ENCODE data around the gene FOXM1.
A peak's percentile ranks its signal among the peaks of the same experiment; 100 is the strongest.

The FOXM1 gene, protein sequence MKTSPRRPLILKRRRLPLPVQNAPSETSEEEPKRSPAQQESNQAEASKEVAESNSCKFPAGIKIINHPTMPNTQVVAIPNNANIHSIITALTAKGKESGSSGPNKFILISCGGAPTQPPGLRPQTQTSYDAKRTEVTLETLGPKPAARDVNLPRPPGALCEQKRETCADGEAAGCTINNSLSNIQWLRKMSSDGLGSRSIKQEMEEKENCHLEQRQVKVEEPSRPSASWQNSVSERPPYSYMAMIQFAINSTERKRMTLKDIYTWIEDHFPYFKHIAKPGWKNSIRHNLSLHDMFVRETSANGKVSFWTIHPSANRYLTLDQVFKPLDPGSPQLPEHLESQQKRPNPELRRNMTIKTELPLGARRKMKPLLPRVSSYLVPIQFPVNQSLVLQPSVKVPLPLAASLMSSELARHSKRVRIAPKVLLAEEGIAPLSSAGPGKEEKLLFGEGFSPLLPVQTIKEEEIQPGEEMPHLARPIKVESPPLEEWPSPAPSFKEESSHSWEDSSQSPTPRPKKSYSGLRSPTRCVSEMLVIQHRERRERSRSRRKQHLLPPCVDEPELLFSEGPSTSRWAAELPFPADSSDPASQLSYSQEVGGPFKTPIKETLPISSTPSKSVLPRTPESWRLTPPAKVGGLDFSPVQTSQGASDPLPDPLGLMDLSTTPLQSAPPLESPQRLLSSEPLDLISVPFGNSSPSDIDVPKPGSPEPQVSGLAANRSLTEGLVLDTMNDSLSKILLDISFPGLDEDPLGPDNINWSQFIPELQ
- 1.1 to 2.1 (median 1.6) reads per million in 4 donors for total RNA-seq

DNA sequence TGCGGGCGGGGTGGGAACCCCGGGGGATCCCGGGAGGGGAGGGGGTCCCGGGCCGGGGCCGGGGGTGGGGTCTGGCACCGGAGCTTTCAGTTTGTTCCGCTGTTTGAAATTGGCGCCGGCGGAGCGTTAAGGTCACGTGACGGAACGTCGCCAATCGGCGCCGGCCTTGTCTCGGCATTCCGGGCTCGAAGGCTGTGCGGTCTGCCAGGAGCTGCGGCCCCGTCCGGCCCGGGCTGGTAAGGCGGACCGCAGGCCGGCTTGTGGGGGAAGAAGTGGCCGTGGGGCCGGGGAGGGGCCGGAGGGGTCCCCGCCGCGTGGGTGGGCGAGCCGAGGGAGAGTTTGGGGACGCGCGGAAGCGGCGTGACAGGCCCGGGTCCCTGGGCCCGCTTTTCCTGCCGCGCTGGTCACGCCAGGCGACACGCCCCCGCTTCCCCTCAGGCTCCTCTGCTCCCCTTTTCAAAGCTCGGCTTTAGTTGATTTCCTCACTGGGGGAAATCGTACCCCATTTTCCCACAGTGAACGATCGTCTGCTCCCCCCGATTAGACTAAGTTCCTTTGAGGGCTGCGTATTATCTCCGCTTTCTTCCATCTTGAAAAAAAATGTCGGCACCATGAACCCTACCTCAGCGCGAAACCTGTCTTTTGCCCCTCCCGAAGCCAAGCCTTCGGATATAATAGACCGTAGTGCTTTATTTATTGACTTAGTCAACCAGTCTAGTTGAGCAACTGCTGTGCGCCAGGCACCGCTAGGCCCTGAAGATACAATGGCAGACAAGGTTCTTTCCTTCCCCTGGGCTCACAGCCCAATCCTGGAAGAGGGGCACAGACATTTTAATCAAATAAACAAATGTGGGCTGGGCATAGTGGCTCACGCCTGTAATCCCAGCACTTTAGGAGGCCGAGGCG lies at the start of gene FOXM1, which contains the start of gene RHNO1:
FOXM1 (minus strand) TSS at position 128 of the 906 bp plus-strand sequence. CDS start 2,696 bp downstream, outside the sequence.
RHNO1 (plus strand) TSS at position 177 of the 906 bp plus-strand sequence. CDS start 8,144 bp downstream, outside the sequence.
- DNase-seq = peak; percentile 73 to 86 (median 81)

DNA sequence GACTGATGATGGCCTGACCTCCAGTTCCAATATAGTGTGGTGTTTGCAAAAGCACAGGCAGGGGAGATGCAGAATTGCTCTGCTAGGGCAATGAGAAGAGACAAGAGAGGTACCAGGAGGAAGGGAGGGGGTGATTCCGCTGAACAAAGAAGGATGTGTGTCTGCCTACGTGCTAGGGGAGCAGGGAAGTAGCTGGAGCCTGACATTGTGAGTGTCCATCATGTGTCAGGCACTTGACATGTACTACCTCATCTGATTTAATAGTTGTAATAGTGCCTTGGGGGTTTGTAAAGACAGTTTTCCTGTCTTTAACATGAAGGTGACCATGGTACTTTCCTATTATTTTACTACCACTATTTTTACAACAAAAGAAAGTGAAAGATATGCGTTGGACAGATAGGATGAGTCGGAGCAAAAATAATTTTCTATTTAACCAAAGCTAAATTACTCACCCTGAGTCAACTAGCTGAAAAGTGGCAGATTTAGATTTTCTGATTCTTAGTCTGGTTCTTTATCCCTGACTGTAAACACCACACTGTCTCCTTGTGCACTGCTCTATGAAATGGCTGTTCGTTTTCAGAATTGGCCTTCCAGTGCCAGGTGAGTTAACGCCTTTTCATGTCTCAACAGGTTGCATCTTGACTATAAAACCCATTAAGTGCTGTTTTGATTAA lies 48.5 kb upstream of the FOXM1 start:
- DNase-seq = no peak

DNA sequence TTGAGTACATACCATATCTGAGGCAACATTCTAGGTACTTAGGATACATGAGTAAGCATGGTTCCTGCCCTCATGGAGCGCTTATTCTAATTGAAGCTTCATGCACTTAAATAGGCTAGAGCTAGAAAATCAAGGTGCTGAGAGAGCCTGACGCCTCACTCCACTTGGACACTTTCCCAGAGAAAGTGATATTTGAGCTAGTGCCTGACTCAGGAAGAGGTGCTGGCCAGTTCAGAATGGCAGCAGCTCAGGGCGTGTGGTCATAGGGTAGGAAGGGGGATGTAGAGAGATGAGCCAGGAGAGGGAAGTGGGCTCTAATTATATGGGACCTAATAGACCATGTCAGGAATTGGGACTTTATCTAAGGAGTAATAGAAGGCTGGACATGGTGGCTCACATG lies 47.0 kb upstream of the FOXM1 start:
- no peak for DNase-seq

DNA sequence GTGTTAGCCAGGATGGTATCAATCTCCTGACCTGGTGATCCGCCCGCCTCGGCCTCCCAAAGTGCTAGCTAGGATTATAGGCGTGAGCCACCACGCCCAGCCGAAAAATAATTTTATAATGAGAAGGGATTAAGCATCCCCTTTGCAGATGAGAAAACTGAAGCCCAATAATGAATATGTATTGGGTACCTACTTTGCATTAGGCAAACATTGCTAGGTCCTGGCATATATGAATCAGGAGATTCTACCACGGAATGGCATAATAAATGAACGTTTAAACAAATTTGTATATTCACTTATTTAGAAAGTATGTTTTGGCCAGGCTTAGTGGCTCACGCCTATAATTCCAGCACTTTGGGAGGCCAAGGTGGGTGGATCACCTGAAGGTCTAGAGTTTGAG lies 46.1 kb upstream of the FOXM1 start:
- DNase-seq = no peak

DNA sequence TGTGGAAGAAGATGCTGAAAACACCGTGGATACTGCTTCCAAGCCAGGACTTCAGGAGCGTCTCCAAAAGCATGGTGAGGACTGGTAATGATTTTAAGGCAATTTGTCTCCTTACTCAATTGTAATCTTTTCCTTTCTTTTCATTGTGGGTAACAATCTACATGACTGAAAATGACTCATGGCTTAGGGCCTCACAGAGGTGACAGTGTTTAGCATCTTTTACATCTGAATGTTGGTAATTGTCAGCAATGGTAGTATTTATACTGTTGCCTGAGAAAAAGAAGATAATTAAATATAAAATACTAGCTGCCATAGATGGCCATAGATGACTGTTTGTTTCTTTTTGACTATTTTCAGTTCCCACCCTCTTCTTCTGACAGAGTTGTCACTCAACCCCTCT lies 45.4 kb upstream of the FOXM1 start:
- no peak for DNase-seq

DNA sequence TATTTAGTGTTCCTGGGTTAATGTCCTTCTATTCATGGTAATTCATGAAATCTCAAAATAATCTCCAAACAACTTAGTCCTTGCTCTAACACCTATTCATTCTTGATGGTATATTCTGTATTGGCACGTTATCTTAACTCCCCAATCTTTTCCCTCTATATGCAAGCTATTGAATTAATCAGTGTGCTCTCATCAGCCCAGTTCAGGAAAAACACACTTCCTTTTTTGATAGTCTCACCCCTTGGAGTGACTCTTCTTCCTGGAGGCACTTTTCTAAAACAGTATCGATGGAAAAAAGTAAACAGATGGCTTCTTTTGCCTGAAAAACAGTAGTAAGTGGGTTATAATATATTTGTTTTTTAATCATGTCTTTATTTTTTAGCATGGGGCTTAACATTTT lies 42.3 kb upstream of the FOXM1 start:
- DNase-seq = no peak

DNA sequence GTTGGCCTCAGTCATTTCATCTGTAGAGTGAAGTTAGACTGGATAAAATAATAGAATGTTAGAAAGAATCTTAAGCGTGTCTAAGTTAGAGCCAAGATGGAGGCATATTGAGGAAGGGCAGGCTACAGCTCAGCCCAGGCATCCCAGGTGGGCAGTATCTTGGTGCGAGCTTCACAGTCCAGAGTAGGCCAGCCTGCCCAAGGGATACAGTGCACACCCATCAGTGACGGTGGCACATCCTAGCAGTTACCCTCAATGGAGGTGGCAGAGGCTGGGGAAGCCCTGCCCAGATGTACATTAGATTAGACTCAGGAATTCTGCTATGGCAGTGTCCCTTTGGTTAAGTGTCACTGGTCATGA lies 35.2 kb upstream of the FOXM1 start:
- no peak for DNase-seq

DNA sequence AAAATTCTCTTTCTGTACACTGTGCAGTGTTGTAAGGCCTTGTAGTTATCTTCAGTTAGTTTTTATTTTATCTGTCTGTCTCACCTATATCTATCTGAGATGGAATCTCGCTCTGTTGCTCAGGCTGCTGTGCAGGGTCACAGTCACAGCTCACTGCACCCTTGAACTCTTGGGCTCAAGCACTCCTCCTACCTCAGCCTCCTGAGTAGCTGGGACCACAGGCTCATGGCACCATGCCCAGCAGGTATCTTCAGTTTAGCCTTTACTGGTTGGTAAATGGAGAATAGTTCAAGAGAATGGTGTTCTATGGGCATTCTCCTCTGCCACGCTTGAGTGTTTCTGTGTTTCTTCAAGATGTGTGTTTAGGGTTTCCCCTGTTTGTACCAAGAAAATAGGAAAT lies 27.3 kb upstream of the FOXM1 start:
- DNase-seq = no peak

DNA sequence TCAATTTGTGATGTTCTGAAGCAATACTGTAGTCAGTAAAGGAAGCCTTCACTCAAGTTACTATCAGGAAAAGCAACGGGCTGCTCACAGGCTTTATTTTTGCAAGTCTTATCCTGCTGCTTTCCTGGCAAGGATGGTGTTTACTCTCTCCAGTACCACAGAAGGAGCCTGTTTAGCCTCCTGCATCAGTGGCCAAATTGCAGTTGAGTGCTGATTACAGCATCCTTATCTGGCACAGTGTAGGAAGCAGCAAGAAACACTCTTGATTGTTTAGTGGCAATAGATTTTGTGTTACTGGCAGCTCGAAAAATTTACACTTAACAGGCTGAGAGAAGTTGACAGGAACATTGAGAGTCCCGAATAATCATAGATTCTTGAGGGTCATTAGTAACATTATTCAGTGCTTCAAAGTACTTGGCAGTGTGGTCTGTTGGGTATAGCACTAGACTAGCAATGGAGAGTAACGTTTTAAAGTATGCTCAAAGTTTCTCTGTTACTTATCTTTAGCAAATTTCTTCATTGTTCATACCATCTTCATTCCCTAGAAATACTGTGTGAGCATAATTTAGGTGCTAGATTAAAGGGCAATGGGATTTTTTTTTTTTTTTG lies 25.4 kb upstream of the FOXM1 start:
- DNase-seq = no peak

DNA sequence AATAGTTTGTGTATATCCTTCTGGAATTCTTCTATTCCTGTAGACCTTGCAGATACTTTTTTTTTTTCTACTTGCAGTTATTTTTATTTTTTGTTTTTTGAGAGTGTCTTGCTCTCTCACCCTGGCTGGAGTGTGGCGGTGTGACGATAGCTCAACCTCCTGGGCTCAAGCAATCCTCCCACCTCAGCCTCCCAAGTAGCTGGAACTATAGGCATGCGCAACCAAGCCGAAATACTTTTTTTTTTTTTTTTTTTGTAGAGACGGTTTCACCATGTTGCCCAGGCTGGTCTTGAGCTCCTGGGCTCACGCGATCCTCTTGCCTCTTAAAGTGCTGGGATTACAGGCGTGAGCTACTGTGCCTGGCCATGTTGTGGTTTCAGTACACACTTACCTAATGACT lies 23.7 kb upstream of the FOXM1 start:
- DNase-seq = no peak

DNA sequence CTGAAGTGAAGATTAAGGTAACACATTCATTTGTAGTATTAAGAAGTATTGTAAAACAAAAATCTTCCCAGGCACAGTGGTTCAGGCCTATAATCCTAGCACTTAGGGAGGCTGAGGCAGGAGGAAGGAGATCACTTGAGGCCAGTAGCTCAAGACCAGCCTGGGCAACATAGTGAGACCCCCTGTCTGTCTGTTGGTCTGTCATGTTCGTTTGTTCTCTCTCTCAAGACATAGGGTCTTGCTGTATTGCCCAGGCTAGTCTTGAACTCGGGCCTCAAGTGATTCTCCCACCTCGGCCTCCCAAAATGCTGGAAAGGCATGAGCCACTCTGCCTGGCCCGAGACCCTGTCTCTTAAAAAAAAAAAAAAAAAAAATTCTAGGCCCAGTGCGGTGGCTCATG lies 20.4 kb upstream of the FOXM1 start:
- no peak for DNase-seq

DNA sequence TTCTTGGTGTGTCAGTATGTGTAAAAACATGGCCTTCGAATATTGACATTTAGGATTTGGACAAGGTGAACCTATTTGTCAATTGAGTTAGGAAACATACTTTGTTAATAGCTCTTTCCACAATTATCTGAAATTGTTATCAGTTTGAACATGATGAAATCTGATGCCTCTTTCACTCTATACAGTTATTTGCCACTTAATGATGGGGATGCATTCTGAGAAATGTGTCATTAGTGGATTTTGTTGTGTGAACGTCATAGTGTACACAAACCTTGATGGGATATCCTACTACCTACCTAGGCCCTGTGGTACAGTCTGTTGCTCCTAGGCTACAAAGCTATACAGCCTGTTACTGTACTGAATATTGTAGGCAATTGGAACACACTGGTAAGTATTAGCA lies 18.5 kb upstream of the FOXM1 start:
- no peak for DNase-seq

DNA sequence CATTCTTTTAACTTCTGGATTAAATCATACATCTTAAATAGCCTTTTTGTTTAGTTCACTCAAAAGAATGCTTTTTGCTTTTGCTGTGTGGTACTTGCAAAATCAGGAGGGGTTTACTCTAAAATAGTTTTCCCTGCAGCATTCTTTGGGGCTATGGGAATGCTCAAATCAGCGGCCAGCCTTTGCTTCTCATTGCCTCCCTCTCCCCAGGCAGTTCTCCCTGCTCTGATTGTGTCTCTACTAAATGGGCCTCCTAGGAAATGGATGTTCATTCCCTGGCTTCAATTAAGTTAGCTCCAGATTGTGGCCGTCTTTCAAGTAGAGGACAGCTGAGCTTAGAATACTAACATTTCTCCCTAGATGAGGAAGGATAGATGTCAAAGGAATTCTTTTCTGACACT lies 18.1 kb upstream of the FOXM1 start:
- DNase-seq = no peak

DNA sequence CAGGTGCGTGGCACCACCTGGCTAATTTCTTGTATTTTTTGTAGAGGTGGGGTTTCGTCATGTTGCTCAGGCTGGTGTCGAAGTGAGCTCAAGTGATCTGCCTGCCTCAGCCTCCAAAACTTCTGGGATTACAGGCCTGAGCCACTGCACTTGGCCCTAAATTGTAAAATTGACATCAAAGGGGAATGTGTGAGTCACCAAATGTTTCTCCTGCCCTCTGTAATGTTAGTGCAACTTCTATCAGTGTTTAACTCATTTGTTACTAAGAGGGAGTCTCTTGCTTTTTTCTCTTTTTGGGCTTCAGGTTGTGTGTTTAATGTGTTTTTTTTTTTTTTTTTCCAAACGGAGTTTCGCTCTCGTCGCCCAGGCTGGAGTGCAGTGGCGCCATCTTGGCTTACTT lies 16.0 kb upstream of the FOXM1 start:
- no peak for DNase-seq

DNA sequence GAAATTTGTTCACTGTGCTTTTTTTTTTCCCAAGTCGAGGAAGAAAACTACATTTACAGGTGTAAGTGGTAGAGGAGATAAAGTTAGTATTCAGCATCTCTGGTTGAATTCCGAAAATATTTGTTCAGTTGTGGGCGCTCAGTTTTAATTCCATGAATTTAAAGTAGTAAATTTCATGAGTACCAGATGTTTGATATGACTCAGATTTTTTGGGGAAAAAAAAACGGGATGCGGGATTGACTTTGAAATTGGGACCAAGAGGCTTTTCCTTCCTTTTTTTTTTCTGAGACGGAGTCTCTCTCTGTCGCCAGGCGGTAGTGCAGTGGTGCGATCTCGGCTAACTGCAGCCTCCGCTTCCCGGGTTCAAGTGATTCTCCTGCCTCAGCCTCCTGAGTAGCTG lies 15.3 kb upstream of the FOXM1 start:
- no peak for DNase-seq

DNA sequence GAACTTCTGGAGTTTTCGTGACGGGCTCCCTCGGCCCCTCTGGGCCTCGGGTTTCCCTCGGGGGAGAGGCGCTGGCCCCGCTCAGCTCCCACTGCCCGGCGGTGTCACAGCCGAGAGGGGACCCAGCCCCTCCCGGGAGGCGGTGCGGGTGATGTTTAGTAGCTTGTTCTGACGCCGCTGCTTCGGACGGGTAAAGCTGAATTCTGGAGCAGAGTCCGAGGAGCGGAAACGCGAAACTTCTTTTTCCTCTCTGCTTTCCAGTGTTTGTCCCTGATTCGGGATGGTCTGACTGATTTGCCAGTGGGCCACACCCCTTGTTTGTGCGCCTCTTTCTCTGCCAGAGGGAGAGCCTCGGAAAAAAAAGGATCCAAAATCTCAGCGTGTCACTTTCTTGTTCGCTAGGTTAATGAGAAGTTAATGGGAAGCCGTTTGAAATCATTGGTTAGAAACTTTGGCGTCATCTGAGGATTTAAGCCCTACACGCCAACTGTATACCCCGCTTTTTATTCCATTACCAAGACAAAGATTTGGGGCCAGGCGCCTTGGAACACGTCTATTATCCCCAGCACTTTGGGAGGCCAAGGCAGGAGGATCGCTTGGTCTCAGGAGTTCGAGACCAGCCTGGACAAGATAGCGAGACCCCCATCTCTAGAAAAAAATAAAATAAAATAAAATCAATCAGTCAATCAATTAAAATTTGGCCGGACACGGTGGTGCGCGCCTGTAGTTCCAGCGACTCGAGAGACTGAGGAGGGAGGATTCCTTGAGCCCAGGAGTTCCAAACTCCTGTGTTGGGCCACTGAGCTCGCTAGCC lies 14.5 kb upstream of the FOXM1 start:
- DNase-seq = peak in 1 of 5 donors; percentile 16

DNA sequence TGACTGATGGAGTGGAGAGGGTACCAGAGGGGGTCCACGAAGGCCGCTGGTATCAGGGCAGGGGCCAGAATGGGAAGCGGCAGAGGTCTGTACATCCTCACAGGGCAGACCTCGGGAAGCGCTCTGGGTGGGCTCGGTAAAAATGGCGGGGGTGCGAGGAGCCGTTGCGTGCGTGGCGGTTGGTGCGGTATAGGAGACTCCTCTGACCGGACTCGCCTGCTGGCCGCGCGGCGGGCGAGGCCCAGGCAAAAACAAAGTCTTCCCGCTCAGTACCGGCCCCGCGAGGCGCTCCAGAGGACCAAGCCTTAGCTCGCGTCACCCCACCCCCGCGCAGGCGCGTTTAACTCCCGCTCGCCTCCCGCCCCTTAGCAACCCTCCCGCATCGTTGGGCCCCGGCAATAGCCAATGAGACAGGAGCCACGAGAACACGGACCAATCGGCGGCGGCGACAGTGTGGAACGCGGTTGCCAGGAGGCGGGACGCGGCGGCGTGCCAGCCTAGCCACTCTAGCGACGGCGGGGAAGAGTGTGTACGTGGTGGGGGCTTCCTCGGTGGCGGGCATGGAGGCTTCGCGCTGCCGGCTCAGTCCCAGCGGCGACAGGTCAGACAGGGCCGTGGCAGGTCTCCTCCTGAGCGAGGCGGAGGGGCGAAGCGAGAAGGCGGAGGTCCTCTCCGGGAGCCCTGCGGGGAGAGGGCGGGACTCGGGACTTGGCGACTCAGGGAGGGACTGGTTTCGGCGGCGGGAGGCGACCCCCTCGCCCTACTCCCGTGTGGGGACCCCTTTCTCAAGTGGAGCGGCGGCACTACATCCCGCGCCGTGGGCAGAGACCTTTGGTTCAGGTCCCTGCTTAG lies 13.6 kb upstream of the FOXM1 start, which contains the start of gene TULP3:
TULP3 (plus strand) TSS at position 504 of the 852 bp plus-strand sequence; CDS start at position 561, 57 bp downstream.
- peak; percentile 96 to 98 (median 97) for DNase-seq

DNA sequence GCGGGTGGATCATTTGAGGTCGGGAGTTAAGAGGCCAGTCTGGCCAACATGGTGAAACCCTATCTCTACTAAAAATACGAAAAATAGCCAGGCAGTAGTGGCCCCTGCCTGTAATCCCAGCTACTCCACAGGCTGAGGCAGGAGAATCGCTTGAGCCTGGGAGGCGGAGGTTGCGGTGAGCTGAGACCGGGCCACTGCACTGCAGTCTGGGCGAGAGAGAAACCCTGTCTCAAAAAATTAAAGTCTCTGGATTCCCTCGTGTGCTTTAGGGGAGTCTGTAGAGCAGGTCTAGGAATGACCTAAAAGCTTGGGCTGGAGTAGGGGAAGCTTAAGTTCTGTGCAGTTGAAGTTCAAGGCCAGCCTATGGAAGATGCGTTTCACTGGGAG lies 13.0 kb upstream of the FOXM1 start:
- no peak for DNase-seq

DNA sequence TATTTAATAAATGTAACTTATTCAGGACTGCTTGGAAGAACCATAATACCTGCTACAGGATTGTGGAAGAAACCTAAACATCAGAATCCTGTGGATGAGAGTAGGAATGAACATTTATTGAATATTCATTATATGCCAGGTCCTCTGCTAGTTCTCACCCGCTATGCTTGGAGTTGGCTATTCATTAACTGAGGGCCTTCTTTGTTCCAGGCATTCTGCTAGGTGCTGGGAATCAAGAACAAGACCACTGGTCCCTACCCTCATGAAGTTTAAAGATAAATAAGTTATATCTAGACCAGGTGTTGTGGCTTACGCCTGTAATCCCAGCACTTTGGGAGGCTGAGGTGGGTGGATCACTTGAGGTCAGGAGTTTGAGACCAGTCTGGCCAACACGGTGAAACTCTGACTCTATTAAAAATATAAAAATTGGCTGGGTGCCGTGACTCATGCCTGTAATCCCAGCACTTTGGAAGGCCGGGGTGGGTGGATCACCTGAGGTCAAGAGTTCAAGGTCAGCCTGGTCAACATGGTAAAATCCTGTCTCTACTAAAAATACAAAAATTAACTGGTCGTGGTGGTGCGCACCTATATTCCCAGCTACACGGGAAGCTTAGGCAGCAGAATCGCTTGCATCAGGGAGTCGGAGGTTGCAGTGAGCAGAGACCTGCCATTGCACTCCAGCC lies 9.9 kb upstream of the FOXM1 start:
- DNase-seq = no peak

All from T-helper 1 cell (primary cell).